AG09319 (cell line): ENCODE data around the gene ZNF407.

Experiments
- DNase-seq: peaks from one replicate; pipeline ENCODE4 v3.0.0-alpha.2; 2010; ENCODE audit warnings: low read depth; ENCODE audit errors: extremely low read depth
- TF ChIP-seq, protein P1 (sequence below): IDR thresholded peaks from 2 replicates; pipeline ENCODE4 v1.5.1; 2011; ENCODE audit warnings: low read depth, mild to moderate bottlenecking, inconsistent platforms, low read length, moderate library complexity

ZNF407 gene

DNA sequence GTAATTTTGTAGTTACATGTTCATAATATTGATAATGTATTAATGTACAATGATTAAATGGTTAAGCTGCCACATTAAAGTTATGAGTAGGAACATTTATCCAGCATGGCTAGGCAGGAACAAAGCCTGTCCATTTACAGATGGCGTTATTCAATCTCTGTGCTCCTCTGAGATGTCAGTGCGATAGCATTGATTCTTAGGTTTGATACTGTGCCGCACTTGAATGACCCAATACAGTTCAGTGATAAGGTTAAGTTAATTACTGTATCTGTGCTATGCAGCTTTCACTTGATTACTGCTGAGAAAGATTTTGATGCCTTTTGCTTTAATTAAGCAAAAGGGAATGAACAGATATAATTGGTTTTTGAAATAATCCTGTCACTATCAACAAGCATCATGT lies 111.8 kb downstream of the ZNF407 start:
- DNase-seq = no peak
- TF ChIP-seq, protein P1, sequence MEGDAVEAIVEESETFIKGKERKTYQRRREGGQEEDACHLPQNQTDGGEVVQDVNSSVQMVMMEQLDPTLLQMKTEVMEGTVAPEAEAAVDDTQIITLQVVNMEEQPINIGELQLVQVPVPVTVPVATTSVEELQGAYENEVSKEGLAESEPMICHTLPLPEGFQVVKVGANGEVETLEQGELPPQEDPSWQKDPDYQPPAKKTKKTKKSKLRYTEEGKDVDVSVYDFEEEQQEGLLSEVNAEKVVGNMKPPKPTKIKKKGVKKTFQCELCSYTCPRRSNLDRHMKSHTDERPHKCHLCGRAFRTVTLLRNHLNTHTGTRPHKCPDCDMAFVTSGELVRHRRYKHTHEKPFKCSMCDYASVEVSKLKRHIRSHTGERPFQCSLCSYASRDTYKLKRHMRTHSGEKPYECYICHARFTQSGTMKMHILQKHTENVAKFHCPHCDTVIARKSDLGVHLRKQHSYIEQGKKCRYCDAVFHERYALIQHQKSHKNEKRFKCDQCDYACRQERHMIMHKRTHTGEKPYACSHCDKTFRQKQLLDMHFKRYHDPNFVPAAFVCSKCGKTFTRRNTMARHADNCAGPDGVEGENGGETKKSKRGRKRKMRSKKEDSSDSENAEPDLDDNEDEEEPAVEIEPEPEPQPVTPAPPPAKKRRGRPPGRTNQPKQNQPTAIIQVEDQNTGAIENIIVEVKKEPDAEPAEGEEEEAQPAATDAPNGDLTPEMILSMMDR = no peak

DNA sequence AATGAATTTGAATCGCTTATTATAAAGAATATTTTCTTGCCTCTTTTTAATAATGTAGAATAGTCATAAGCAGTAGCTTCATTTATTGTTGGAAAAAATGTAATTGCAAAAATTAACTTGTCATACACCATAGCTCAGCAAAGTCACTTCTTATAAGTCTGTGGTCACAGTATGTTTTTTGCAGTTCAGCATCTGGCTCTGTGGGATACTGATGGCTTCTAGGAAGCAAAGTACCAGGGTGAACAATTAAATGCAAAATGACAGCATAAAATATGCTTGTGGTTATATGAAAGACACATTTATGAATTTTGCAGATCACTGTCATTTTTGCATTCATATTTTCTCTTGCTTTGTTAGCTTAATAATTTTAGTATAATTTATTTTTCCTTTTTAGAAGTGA lies 116.5 kb downstream of the ZNF407 start:
- no peak for DNase-seq
- TF ChIP-seq, protein P1 = no peak

DNA sequence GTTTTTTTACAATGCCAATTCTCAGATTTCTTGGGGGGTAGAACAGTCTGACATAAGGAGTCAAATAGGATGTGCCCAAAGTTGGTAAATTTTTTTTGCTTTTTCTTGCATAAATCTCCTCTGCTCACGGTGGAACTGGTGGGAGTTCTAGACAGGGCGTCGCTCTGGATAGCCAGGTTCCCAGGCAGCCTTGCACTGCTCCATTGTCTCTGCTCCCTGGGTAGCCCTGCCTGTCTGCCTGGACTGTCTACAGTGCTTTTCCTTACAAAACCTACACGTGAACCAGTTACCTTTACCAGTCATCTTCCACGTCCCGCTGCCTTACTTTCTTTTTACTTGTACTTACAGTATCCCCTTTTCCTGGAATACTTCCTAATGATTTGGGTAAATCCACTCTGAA lies 117.1 kb downstream of the ZNF407 start:
- TF ChIP-seq, protein P1 = no peak
- no peak for DNase-seq

DNA sequence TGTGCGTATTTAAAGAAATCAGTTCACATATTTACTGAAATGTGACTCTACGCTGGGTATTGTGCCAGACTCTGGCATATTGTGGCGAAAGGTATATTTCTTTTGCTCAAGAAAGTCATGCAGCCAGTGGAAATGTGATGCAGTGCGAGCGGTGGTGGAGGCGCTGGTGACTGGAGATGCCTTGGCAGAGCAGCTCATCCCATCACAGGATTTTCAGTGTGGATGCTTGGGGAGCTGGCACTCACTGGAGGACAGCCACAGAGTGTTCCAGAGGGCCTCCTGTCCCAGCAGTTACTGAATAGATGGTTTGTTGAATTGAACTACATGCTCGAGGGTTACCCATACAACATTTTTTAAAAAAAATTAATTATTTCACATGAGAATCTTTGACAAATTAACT lies 117.6 kb downstream of the ZNF407 start:
- TF ChIP-seq, protein P1 = no peak

DNA sequence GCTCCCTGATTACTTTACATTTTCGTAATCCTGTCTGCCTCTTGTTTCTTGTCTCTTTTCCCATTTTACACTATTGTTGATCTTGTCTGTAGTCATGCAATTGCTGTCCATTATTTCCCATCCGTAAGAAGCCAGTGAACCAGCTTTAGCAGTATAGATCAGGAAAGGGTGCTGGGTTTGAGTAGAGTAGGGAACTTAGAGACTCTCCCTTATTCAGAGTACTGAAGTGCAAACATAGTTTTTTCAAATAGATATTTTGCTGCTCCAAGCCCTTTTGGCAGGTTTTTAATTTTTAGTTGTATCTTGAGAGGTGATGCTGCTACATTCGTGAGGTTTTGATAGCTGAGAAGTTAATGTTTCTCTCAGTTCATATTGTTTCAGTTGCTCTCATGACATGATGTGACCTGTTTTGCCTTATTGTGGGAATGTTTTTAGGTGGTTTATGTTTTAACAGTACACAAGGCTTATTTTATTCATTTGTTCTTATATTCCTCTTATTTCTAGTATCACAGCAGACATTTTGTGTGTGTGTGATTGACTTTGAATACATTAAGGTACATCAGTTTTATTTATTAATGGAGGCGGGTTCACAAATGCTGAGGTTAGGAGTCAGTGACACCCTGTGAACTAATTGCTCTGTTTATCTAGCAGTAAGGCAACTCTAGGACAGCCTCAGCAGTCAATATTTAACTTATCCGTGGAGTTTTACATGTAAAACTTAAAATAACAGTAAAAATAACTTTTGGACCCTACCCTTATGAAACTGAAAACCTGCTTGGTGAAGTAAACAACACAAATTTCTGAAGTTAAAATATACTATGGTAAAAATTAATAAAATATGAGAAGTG lies 118.4 kb downstream of the ZNF407 start:
- TF ChIP-seq, protein P1 = no peak
- no peak for DNase-seq

More for the DNA sequence above, 117.6 kb downstream of the ZNF407 start:
- no peak for DNase-seq

DNA sequence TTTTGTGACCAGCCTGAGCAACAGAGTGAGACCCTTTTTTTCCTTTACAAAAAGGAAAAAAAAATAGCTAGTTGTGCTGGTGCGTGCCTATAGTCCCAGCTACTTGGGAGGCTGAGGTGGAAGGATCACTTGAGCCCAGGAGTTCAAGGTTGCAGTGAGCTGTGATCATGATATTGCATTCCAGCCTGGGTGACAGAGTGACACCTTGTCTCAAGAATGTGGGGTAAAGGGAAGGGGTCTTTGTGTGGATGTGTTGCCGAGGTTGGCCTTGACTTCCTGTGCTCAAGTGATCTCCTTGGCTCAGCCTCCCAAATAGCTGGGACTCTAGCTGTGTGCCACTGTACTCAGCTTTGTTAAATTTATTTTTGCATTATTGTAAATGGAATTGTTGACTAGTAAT lies 120.6 kb downstream of the ZNF407 start:
- DNase-seq = no peak
- TF ChIP-seq, protein P1 = no peak

DNA sequence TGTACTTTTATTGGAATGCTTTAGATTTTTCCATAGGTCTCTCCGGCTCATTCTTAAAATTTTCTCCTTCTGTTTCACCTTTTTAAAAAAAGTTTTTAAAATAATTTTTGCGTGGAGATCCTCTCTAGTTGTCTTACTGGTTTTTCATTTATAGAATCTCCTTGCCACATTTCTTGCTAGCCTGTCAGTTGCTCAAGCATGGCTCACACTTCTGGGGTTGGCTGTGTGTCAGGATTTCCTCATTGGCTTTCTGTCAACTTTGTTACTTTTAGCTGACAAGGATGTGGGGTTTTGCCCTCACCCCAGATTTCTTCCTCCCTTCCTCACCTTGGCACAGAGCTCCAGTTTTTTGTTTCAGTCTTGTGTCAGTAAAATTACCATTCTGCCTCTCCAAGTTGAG lies 124.6 kb downstream of the ZNF407 start:
- DNase-seq = no peak
- TF ChIP-seq, protein P1 = no peak
